Activated naive CD8-positive, alpha-beta T cell treated with anti-CD3 and anti-CD28 coated beads, Interleukin-2, amount 10 ng/mL, durations not matched to agents 7 days and 5 days (primary cell): ENCODE results near the gene NEUROG3. TPM values are rescaled to one million over a fixed set of nuclear protein-coding genes. Genes with fewer than 3 reads are reported as not detected.

Experiments used
- ATAC-seq: fragments of 150-1000 bp; cut with Tn5 transposase; one replicate; pipeline ENCODE4 v1.10.0; 2021; ENCODE audit warnings: low read depth, moderate library complexity
- POLR2A ChIA-PET: fragments of 350-600 bp; sonication (Branson Sonifier 250); formaldehyde crosslinking; loops from one replicate; lab custom pipeline; 2021; ENCODE audit warnings: antibody characterized with exemption; lab: Charles Lee
- DNase-seq: peaks from one replicate; pipeline ENCODE4 v3.0.0; 2021
- H3K27ac Mint-ChIP-seq: one replicate; pipeline ENCODE4 v1.8.0; 2022; ENCODE audit warnings: mild to moderate bottlenecking, mixed read lengths
- H3K27me3 Mint-ChIP-seq: one replicate; pipeline ENCODE4 v1.8.0; 2022; ENCODE audit warnings: mild to moderate bottlenecking, moderate library complexity, mixed read lengths
- H3K36me3 Mint-ChIP-seq: one replicate; pipeline ENCODE4 v1.8.0; 2021; ENCODE audit warnings: mild to moderate bottlenecking, mixed read lengths
- H3K4me1 Mint-ChIP-seq: one replicate; pipeline ENCODE4 v1.8.0; 2021; ENCODE audit warnings: mixed read lengths
- H3K4me3 Mint-ChIP-seq: one replicate; pipeline ENCODE4 v1.8.0; 2022; ENCODE audit warnings: mild to moderate bottlenecking, moderate library complexity, mixed read lengths
- H3K9me3 Mint-ChIP-seq: one replicate; pipeline ENCODE4 v1.8.0; 2021; ENCODE audit warnings: mixed read lengths
- total RNA-seq, 2 experiments: library from RNA; stranded (reverse); gene quantifications; one replicate each; pipeline ENCODE4 v1.2.3, GENCODE V29; 2021

The NEUROG3 gene, protein sequence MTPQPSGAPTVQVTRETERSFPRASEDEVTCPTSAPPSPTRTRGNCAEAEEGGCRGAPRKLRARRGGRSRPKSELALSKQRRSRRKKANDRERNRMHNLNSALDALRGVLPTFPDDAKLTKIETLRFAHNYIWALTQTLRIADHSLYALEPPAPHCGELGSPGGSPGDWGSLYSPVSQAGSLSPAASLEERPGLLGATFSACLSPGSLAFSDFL
- under 1 TPM in 1 of 2 experiments, not detected in 1; 0.22 TPM for total RNA-seq

DNA sequence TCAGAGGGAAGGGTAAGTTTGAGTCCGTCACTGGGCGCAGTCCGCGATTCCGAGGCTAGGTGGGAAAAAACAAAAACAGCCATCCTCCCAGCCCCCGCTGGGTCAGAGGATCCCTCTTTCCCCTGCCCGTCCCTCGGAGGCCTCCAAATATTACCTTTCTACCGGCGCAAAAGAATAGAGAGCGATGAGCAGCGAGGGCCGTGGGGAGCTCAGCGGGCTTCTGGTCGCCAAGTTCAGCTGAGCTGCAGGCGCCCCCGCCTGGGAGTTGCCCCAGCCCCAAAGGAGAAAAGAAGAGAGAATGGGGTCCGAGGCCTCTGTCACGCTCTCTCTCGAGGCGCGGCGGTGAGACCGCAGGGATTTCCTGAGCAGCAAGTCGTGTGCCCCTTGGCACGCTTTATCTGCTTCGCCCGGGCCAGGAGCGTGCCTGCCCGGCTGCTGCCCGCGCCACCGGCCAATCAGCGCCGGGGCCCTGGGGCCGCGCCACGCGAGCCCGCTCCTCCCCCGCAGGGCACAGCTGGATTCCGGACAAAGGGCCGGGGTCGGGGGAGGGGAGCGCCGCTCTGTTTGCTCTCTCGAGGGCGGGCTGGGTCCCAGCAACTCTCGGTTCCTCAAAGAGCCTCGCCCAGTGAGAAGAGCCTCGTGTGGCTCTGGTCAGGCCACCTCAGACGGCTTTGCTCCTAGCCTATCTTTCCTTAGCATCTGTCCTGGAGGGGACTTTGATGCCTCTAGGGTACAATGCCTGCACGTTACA, at the start of gene NEUROG3:
Gene NEUROG3, minus strand, starts transcription at position 367 of the 751 bp plus-strand sequence. CDS start 379 bp downstream, outside the sequence.
- POLR2A ChIA-PET = interaction anchor here (1.0 to 1.7 kb wide), 2 partner anchors 15 kb away, joined by 3 to 6 read pairs; no protein-coding TSS in a partner anchor
- no peaks in the 10 kb centered on the region for H3K9me3 Mint-ChIP-seq

DNA sequence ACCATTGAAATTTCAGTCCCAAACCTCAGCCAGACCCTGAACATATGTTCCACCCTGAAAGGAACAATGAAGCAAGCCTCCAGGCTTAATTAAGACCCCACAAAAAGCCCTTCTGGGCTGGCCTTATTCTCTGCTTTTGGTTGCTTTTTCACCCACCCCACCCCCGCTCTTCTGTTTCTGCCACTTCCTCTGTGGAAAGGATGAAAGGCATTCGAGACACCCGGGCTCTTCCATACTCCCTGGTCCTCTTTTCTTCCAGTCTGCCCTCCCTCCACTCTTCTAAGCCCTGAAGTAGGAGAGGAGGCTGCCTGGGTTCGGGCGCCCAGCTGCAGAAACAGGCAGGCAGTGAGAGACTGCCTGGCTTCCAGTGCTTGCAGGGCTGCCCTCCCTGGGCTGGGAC, 47.4 kb upstream of the NEUROG3 start:
- H3K27ac Mint-ChIP-seq = peak overlapping the region; percentile 73
- H3K9me3 Mint-ChIP-seq = peaks cover 16% of the 10 kb centered on the region
- peaks cover 35% of the 10 kb centered on the region for H3K4me1 Mint-ChIP-seq
- peaks cover 4% of the 10 kb centered on the region for H3K27me3 Mint-ChIP-seq
- no peak for DNase-seq
- H3K4me3 Mint-ChIP-seq = peak overlapping the region; percentile 47
- POLR2A ChIA-PET = no interaction called here
- ATAC-seq = peak; percentile 53
- H3K36me3 Mint-ChIP-seq = peaks cover 14% of the 10 kb centered on the region

More for the DNA sequence above, at the start of gene NEUROG3:
- Mint-ChIP-seq H3K4me3 (peak within 1 kb of the TSS; percentile 80), H3K36me3 (no peaks in the 10 kb centered on the region), H3K4me1 (peaks cover 25% of the 10 kb centered on the region), H3K27me3 (peaks cover 91% of the 10 kb centered on the region), H3K27ac (peak within 1 kb of the TSS; percentile 9)
- ATAC-seq (peak; percentile 31), DNase-seq (peak; percentile 54)

DNA sequence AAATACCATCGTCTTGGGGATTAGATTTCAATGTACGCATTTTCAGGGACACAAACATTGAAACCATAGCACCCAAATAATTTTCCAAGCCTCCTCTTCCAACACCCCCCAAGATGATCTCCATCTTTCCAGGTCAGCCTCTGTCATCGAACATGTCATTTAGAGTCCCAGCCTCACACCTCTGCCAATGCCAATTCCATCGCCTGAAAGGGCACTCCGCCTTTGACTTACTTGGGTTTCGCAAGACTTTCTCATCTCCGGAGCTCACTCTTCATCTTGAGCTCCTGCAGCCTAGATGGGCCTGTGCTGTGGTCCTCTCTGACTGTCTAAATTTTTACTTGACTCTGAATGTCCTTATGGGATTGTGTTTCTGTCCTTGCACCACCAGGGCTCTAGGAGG, 46.4 kb upstream of the NEUROG3 start:
- no peak for ATAC-seq

DNA sequence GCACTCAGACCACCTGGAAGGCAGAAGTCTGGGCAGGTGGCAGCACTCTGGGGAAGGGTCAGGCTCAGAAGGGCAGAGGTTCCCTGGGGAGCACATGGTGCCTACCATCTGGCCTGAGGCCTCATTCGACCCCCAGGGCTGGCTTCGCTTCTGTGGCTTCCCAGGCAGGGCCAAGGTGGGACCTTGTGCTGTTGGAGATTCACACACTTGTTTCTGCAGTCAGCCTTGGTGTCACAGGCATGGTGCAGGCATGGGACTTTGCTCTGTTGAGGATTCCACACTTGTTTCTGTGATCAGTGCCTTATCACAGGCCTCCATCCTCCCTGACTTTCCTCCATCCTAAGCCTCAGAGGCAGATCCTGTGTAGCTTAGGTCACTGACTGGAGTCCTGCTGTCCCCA, 45.5 kb upstream of the NEUROG3 start:
- Mint-ChIP-seq H3K4me1 (peaks cover 23% of the 10 kb centered on the region), H3K36me3 (peaks cover 6% of the 10 kb centered on the region), H3K27ac (no peak overlapping the region), H3K9me3 (peaks cover 8% of the 10 kb centered on the region), H3K27me3 (peaks cover 4% of the 10 kb centered on the region), H3K4me3 (no peak overlapping the region)
- POLR2A ChIA-PET = no interaction called here
- no peak for DNase-seq
- ATAC-seq = no peak

More for the DNA sequence above, 46.4 kb upstream of the NEUROG3 start:
- DNase-seq = no peak
- no peak overlapping the region for H3K27ac Mint-ChIP-seq
- H3K9me3 Mint-ChIP-seq = peaks cover 13% of the 10 kb centered on the region
- H3K4me1 Mint-ChIP-seq = peaks cover 29% of the 10 kb centered on the region
- no peak overlapping the region for H3K4me3 Mint-ChIP-seq
- peaks cover 4% of the 10 kb centered on the region for H3K27me3 Mint-ChIP-seq
- H3K36me3 Mint-ChIP-seq = peaks cover 14% of the 10 kb centered on the region
- POLR2A ChIA-PET = no interaction called here

DNA sequence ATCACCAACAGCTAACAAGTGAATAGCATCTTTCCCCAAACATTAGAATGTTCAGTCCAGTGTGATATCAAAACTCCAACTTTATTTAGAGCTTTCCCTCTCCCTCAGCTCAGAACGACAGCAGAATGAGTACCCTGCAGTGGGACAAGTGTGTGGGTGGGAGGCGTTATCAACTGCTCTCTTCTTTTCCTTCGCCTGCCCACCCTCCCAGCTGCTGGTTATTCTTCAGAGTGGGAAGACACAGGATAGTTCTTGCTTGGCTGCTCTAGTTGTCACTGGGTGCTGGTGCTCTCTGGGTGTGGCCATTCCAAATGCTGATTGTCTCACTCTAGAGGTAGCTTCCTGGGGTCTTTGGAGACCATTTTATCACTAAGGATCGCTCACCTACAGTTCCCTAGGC, 43.1 kb upstream of the NEUROG3 start:
- Mint-ChIP-seq H3K4me3 (no peak overlapping the region), H3K27ac (no peak overlapping the region), H3K4me1 (peaks cover 19% of the 10 kb centered on the region), H3K36me3 (no peaks in the 10 kb centered on the region), H3K9me3 (peaks cover 2% of the 10 kb centered on the region), H3K27me3 (peaks cover 5% of the 10 kb centered on the region)
- POLR2A ChIA-PET = no interaction called here
- DNase-seq (no peak), ATAC-seq (no peak)

DNA sequence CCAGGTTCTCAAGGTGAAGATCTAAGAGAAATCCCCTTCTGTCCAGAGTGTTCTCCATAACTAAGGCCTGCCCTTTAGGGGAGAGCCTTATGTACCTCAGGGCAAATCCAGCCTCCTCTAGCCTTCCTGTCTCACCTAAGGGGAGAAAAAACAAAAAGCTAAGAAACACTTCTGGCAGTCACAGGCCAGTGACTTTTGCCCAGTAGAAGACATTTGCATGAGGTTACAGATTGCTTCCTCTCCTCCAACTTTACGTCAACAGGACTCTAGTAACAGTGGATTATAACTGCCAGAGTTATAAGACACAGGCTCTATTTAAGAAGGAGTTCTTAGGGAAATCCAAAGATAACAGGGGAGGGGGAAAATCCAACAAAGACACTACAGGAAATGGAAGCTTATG, 40.9 kb upstream of the NEUROG3 start:
- Mint-ChIP-seq H3K9me3 (peaks cover 3% of the 10 kb centered on the region), H3K36me3 (no peaks in the 10 kb centered on the region), H3K4me3 (no peak overlapping the region), H3K4me1 (no peaks in the 10 kb centered on the region), H3K27me3 (peaks cover 15% of the 10 kb centered on the region), H3K27ac (no peak overlapping the region)
- ATAC-seq = no peak
- no peak for DNase-seq
- POLR2A ChIA-PET = no interaction called here

DNA sequence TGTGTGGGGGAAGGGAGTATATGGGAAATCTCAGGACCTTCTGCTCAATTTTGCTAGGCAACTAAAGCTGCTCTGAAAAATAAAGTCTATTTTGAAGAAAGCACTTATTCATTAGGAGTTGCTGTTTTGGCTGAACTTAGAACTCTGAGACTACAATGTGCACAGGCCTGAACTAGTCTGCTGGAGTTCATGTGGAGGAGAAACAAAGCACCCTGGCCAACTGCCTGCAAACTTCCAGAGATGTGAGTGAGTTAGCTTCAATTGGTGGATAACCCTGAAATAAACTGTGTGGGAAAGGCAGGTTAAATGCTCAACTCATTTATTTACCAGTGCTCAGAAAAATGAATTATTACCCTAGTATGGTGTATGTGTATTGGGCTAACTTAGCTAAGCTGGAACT, 39.5 kb upstream of the NEUROG3 start:
- Mint-ChIP-seq H3K9me3 (peaks cover 5% of the 10 kb centered on the region), H3K36me3 (no peaks in the 10 kb centered on the region), H3K4me3 (no peak overlapping the region), H3K27me3 (peaks cover 24% of the 10 kb centered on the region), H3K4me1 (no peaks in the 10 kb centered on the region), H3K27ac (no peak overlapping the region)
- POLR2A ChIA-PET = no interaction called here
- ATAC-seq = no peak
- DNase-seq = no peak

DNA sequence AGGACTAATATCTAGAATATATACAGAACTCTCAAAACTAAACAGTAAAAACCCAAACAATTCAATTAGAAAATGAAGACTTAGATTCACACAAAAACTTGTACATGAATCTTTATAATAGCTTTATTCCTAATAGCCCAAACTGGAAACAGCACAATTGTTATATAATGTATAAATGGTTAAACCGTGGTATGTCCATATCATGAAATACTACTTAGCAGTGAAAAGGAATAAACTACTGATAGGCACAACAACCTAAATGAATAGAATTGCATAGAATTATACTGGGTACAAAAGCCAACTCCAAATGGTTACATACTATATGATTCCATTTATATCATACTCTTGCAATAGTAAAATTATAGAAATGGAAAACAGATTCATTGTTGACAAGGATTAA, 35.9 kb upstream of the NEUROG3 start:
- no peak for ATAC-seq
- Mint-ChIP-seq H3K4me1 (no peaks in the 10 kb centered on the region), H3K27ac (no peak overlapping the region), H3K9me3 (peaks cover 5% of the 10 kb centered on the region), H3K36me3 (no peaks in the 10 kb centered on the region), H3K27me3 (peaks cover 29% of the 10 kb centered on the region), H3K4me3 (no peak overlapping the region)
- POLR2A ChIA-PET = no interaction called here
- no peak for DNase-seq

DNA sequence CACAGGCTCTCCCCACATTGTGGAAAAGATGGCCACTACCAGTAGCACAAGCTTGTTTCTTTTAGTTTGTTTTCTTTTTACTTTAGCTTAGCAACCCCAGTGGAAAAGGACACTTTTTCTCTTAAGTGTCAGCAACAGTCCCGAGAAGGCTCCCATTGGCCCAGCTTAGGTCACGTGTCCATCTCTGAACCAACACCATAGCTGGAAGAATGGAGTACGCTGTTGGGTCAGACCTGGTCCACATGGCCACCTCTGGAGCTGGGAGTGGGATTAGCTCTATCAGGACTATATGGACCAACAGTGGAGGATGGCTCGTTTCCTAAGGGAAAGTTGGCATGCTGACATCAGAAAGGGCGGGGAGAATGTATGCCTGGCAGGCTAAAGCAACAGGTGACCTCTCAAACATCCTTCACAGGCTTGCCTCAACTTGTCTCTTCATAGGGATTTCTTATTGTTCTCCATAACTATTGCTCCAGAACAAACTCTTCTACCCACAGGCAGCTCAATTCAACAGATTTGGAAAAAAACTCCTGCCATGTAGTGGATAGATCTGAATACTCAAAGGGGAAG, 27.6 kb upstream of the NEUROG3 start:
- no peak for ATAC-seq
- Mint-ChIP-seq H3K4me1 (no peaks in the 10 kb centered on the region), H3K9me3 (no peaks in the 10 kb centered on the region), H3K27me3 (peaks cover 64% of the 10 kb centered on the region), H3K4me3 (no peak overlapping the region), H3K36me3 (no peaks in the 10 kb centered on the region), H3K27ac (no peak overlapping the region)
- DNase-seq = no peak
- POLR2A ChIA-PET = no interaction called here

DNA sequence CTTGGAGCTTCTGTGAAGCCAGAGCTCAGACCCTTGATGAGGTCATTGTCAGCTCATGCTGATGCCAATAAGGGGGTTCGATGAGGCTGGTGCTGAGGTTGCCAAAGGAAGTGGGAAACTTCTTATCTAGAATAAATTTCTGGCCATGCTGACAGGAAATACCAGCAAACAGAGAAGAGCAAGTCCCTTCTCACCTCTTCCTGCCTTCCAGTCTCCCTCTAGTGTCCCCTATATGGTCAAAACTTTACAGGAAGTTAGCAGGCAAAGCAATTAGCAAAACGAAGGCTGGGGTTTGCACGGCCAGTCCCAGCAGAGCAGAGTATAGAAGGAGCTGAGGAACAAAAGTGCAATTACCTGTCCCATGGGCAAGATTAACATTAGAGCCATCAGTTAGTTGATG, 15.1 kb upstream of the NEUROG3 start:
- Mint-ChIP-seq H3K9me3 (peaks cover 8% of the 10 kb centered on the region), H3K4me3 (peak overlapping the region; percentile 41), H3K27ac (peak overlapping the region; percentile 36), H3K36me3 (peaks cover 5% of the 10 kb centered on the region), H3K27me3 (peaks cover 7% of the 10 kb centered on the region), H3K4me1 (peaks cover 22% of the 10 kb centered on the region)
- ATAC-seq (peak; percentile 95), DNase-seq (no peak)
- POLR2A ChIA-PET = interaction anchor here (1.0 to 1.7 kb wide), 4 partner anchors 14 to 41 kb away, joined by 3 to 6 read pairs (median 4); partner anchors contain the start of gene FAM241B

DNA sequence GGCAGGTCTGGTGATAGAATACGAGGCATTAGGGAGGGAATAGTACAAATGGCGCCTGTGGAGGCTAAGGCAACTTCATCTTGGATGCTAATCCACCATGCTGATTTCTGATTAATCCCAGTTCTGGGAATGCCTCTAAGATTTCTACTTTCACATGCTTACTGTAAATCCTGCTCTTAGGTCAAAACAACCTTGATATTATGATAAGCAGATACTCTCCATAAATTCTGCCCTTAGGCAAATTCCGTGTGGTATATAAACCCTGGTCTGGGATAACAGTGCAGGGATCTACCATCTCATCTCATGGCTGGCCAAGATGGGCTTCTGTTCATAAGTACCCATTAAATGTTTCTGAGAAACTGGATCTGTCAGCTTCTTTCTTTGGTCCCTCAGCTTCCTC, 11.4 kb upstream of the NEUROG3 start:
- H3K4me3 Mint-ChIP-seq = no peak overlapping the region
- POLR2A ChIA-PET = no interaction called here
- no peak for ATAC-seq

DNA sequence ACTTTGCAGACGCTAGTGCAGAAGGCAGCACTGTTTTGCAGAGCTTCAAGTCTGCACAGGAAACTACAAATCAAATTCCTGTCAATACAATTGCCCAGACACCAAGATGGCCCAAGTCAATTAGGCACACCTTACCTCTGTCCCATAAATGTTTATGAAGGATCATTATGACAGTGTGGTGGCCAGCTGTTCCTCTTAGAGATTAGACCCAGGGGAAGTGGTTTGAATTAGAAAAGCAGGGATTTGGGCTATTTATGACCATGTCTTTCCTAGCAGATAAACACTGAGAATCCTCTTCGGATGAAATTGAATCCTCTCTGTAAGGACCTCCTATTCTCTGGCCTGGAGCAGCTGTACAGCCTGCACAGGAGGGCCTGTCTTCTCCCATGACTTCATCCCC, 9.9 kb upstream of the NEUROG3 start:
- H3K27me3 Mint-ChIP-seq = peaks cover 46% of the 10 kb centered on the region
- H3K4me3 Mint-ChIP-seq = no peak overlapping the region
- H3K9me3 Mint-ChIP-seq = peaks cover 8% of the 10 kb centered on the region
- peaks cover 5% of the 10 kb centered on the region for H3K36me3 Mint-ChIP-seq
- H3K27ac Mint-ChIP-seq = no peak overlapping the region
- H3K4me1 Mint-ChIP-seq = peaks cover 8% of the 10 kb centered on the region
- ATAC-seq (no peak), DNase-seq (no peak)
- POLR2A ChIA-PET = no interaction called here

More for the DNA sequence above, 11.4 kb upstream of the NEUROG3 start:
- Mint-ChIP-seq H3K27ac (no peak overlapping the region), H3K36me3 (peaks cover 5% of the 10 kb centered on the region), H3K4me1 (peaks cover 22% of the 10 kb centered on the region), H3K9me3 (peaks cover 8% of the 10 kb centered on the region), H3K27me3 (peaks cover 31% of the 10 kb centered on the region)
- DNase-seq = no peak

DNA sequence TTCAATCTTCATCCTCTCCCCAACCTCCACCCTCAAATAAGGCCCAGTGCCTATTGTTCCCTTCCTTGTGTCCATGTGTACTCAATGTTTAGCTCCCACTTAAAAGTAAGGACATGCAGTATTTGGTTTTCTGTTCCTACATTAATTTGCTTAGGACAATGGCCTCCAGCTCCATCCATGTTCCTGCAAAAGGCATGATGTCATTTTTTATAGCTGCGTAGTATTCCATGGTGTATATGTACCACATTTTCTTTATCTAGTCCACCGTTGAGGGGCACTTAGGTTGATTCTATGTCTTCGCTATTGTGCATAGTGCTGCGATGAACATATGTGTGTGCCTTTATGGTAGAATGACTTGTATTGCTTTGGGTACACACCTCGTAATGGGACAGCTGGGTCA, 7.2 kb upstream of the NEUROG3 start:
- Mint-ChIP-seq H3K27ac (no peak overlapping the region), H3K4me1 (peaks cover 4% of the 10 kb centered on the region), H3K27me3 (peaks cover 67% of the 10 kb centered on the region), H3K4me3 (no peak overlapping the region), H3K9me3 (no peaks in the 10 kb centered on the region), H3K36me3 (no peaks in the 10 kb centered on the region)
- ATAC-seq (no peak), DNase-seq (no peak)
- POLR2A ChIA-PET = no interaction called here
